ENCODE data around the gene HSPB1. TPM values are rescaled to one million over a fixed set of nuclear protein-coding genes. Genes with fewer than 3 reads are reported as not detected.

Gene HSPB1
- total and polyA plus RNA-seq, 2 donors (not counting 1 experiment from before 2014, with no cell fraction given): 70.0 to 234 TPM

GRCh38 chr7:76326646-76327233 is 24.3 kb downstream of the HSPB1 start:
- no peaks in the 10 kb centered on the region for H3K9me3 ChIP-seq (ENCODE audit: control insufficient read depth, insufficient read depth, low read depth, low read length)
- peak; percentile 71 to 82 for DNase-seq (ENCODE audit: low read depth in 2 of 2)
- no peaks in the 10 kb centered on the region for H4K20me1 ChIP-seq (ENCODE audit: control insufficient read depth, extremely low read depth, insufficient read depth, low read length)

DNA sequence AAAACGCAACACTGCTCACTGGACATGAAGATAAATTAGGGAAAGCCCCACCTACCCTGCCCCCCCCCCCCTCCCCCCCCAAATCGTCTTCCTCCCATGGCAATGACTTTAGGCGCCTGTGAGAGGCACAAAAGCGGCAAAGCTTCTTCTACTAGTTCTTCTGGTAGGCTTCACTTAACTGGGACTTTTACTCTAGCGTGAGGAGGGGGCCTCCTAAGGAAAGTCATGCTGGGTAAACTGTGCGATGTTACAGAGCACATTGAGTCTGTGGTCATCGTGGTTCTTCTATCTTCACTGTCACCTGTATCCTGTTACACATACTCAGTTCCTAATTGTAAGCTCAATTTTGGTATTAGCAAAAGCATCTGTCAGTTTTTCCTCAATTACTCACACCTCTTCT is 25.1 kb downstream of the HSPB1 start:
- peaks cover 4% of the 10 kb centered on the region for H3K4me1 ChIP-seq (ENCODE audit: control insufficient read depth, extremely low read depth, insufficient read depth, low read length)
- H3K4me3 ChIP-seq (replicated peaks in 1 of 4; ENCODE audit: control extremely low read depth in 1 of 4, insufficient read depth in 1 of 4, low read depth in 3 of 4, low read length in 4 of 4): no peak overlapping the region
- H3K4me2 ChIP-seq (ENCODE audit: extremely low read depth, insufficient read depth, low read length): no peak overlapping the region
- H3K27me3 ChIP-seq (ENCODE audit: control insufficient read depth, insufficient read depth, low read length): no peaks in the 10 kb centered on the region
- H3K27ac ChIP-seq (ENCODE audit: insufficient read depth, low read length): no peak overlapping the region
- TF ChIP-seq CTCF (conservative IDR thresholded peaks at IDR 0.05 in 1 of 2, IDR thresholded peaks at IDR 0.05 in 1 of 2; ENCODE audit: low read depth in 1 of 2, low read length in 2 of 2) (no peak), EZH2 (IDR thresholded peaks at IDR 0.05; ENCODE audit: low read length, missing control alignments) (no peak)
- H3K79me2 ChIP-seq (ENCODE audit: control insufficient read depth, insufficient read depth, low read length): peaks cover 78% of the 10 kb centered on the region
- H2AFZ ChIP-seq (ENCODE audit: low read length): no peak overlapping the region
- no peaks in the 10 kb centered on the region for H3K9me3 ChIP-seq (ENCODE audit: control insufficient read depth, insufficient read depth, low read depth, low read length)
- H3K36me3 ChIP-seq (ENCODE audit: control insufficient read depth, insufficient read depth, low read length): peaks cover 25% of the 10 kb centered on the region
- no peaks in the 10 kb centered on the region for H4K20me1 ChIP-seq (ENCODE audit: control insufficient read depth, extremely low read depth, insufficient read depth, low read length)
- no peak overlapping the region for H3K9ac ChIP-seq (ENCODE audit: insufficient read depth, low read length)
- DNase-seq (ENCODE audit: low read depth in 2 of 2): no peak

More at GRCh38 chr7:76326646-76327233, 24.3 kb downstream of the HSPB1 start:
- Histone ChIP-seq H3K4me2 (ENCODE audit: extremely low read depth, insufficient read depth, low read length) (no peak overlapping the region), H3K4me1 (ENCODE audit: control insufficient read depth, extremely low read depth, insufficient read depth, low read length) (peaks cover 7% of the 10 kb centered on the region), H3K79me2 (ENCODE audit: control insufficient read depth, insufficient read depth, low read length) (peaks cover 73% of the 10 kb centered on the region), H2AFZ (ENCODE audit: low read length) (no peak overlapping the region), H3K9ac (ENCODE audit: insufficient read depth, low read length) (no peak overlapping the region), H3K36me3 (ENCODE audit: control insufficient read depth, insufficient read depth, low read length) (peaks cover 23% of the 10 kb centered on the region), H3K27ac (ENCODE audit: insufficient read depth, low read length) (peak overlapping the region; percentile 20), H3K4me3 (replicated peaks in 1 of 4; ENCODE audit: control extremely low read depth in 1 of 4, insufficient read depth in 1 of 4, low read depth in 3 of 4, low read length in 4 of 4) (no peak overlapping the region), H3K27me3 (ENCODE audit: control insufficient read depth, insufficient read depth, low read length) (no peaks in the 10 kb centered on the region)
- TF ChIP-seq CTCF (conservative IDR thresholded peaks at IDR 0.05 in 1 of 2, IDR thresholded peaks at IDR 0.05 in 1 of 2; ENCODE audit: low read depth in 1 of 2, low read length in 2 of 2): no peak

DNA sequence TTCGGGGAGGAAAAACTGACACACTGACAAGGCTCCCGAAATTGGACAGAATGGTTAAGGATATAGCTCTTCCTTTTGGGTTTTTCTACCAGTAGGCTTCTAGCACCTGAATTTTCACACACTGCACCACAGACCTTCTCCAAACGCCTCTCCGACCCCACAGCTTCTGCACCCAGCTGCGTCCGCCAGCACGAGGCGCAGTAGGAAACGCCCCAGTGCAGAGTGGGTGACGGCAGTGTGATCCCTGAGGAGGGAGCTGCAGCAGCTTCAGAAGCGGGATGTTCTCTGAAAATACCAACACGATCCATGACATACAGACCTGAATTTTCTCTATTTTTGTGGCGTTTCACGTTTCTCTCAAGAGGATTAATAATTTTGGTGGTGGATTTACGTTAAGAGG is 25.9 kb downstream of the HSPB1 start:
- Histone ChIP-seq H3K79me2 (ENCODE audit: control insufficient read depth, insufficient read depth, low read length) (peaks cover 85% of the 10 kb centered on the region), H2AFZ (ENCODE audit: low read length) (no peak overlapping the region), H3K9me3 (ENCODE audit: control insufficient read depth, insufficient read depth, low read depth, low read length) (no peaks in the 10 kb centered on the region), H3K36me3 (ENCODE audit: control insufficient read depth, insufficient read depth, low read length) (peaks cover 25% of the 10 kb centered on the region), H3K4me1 (ENCODE audit: control insufficient read depth, extremely low read depth, insufficient read depth, low read length) (no peaks in the 10 kb centered on the region), H3K4me2 (ENCODE audit: extremely low read depth, insufficient read depth, low read length) (no peak overlapping the region), H3K9ac (ENCODE audit: insufficient read depth, low read length) (no peak overlapping the region), H4K20me1 (ENCODE audit: control insufficient read depth, extremely low read depth, insufficient read depth, low read length) (no peaks in the 10 kb centered on the region), H3K27me3 (ENCODE audit: control insufficient read depth, insufficient read depth, low read length) (no peaks in the 10 kb centered on the region), H3K4me3 (replicated peaks in 1 of 4; ENCODE audit: control extremely low read depth in 1 of 4, insufficient read depth in 1 of 4, low read depth in 3 of 4, low read length in 4 of 4) (no peak overlapping the region), H3K27ac (ENCODE audit: insufficient read depth, low read length) (no peak overlapping the region)
- no peak for DNase-seq (ENCODE audit: low read depth in 2 of 2)
- TF ChIP-seq CTCF (conservative IDR thresholded peaks at IDR 0.05 in 1 of 2, IDR thresholded peaks at IDR 0.05 in 1 of 2; ENCODE audit: low read depth in 1 of 2, low read length in 2 of 2) (no peak), EZH2 (IDR thresholded peaks at IDR 0.05; ENCODE audit: low read length, missing control alignments) (no peak)

All from fibroblast of lung (primary cell).